Measurements from ENCODE around the gene SOAT2.
"Not testable (repeated sequence)": the region's sequence is repeated elsewhere in the genome, so short reads cannot be mapped to it uniquely, and the experiment has no call there.

The SOAT2 gene

DNA sequence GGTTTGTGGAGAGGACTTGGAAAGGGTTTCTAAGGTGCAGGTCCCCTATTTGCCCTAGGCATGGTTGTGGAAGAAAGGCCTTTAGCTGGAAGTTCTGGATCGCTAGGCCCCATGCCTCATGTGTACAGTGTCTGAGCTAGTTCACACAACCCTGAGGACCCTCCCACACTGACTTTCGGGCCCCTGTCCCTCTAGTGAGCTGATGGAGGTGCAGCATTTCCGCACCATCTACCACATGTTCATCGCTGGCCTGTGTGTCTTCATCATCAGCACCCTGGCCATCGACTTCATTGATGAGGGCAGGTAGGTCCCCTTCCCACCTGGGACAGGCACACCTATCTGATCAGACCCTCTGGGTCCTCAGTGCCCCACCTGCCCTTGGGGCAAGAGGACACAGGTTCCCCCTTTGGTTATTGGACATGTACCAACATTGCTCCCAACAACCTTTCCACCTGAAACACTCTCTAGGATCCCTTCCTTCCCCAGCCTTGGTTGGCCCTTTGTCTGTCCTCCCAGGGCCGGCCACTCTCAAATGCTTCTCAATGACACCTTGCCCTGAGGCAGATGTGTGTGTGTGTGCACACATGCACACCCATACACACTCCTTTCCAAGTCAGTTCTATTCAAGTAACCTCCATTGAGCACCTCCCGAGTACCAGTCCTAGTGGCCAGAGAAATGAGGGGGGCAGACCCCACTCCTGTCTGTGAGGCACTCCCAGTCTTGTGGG lies 2.6 kb downstream of the SOAT2 start:
- no peak for DNase-seq (ENCODE audit: low spot score)

DNA sequence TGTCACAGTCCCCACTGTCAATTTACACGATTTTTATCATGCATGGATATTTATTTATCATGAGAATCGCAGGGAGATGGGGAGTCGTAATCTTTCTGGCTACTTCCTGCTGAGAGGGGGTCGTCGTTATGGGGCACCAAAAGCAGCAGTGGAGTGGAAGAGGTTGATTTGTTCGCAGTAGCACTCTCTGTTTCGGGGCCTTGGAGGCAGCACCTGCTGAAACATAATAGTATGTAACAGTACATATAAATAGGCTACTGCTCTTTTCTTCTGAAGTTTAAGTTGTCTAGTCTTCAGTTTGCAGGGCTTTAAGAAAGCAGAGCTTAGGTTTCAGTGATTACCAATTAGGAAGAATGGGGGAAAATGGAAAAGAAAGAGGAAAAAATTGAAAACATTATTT lies 3.8 kb downstream of the SOAT2 start:
- no peak for DNase-seq (ENCODE audit: low spot score)

- DNase-seq (ENCODE audit: low spot score), result not testable (repeated sequence)
Observed at GRCh38 chr12:53112431-53112830, 9.1 kb downstream of the SOAT2 start.

GRCh38 chr12:53113136-53113705 lies 9.9 kb downstream of the SOAT2 start:
- DNase-seq (ENCODE audit: low spot score), result no peak

GRCh38 chr12:53113951-53114350 lies 10.7 kb downstream of the SOAT2 start:
- no peak for DNase-seq (ENCODE audit: low spot score)

- DNase-seq (ENCODE audit: low spot score), result no peak
Observed at GRCh38 chr12:53115112-53115890, 12.0 kb downstream of the SOAT2 start.

- no peak for DNase-seq (ENCODE audit: low spot score)
Observed at GRCh38 chr12:53115891-53116648, 12.8 kb downstream of the SOAT2 start.

DNA sequence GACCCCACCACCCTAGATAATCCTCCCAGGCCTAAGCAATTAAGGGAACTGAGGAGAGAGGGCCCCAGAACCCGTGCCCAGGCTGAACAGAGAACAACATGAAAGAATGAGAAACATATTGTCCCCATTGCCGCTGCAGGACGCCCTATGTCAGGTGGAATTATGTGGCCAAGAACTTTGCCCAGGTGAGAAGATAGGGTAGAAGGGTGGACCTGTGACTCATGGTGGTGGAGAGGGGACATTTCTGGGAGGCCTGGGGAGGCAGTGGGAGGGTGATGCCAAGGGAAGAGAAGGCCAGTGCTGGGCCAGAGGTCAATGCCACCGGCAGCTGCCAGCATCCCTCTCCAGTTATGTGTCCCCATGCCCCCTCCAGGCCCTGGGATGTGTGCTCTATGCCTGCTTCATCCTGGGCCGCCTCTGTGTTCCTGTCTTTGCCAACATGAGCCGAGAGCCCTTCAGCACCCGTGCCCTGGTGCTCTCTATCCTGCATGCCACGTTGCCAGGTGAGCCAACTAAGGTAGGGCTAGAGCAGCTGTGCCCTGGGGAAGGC lies 15.5 kb downstream of the SOAT2 start:
- DNase-seq (ENCODE audit: low spot score), result no peak

- no peak for DNase-seq (ENCODE audit: low spot score)
Observed at GRCh38 chr12:53120685-53121525, 17.6 kb downstream of the SOAT2 start.

DNA sequence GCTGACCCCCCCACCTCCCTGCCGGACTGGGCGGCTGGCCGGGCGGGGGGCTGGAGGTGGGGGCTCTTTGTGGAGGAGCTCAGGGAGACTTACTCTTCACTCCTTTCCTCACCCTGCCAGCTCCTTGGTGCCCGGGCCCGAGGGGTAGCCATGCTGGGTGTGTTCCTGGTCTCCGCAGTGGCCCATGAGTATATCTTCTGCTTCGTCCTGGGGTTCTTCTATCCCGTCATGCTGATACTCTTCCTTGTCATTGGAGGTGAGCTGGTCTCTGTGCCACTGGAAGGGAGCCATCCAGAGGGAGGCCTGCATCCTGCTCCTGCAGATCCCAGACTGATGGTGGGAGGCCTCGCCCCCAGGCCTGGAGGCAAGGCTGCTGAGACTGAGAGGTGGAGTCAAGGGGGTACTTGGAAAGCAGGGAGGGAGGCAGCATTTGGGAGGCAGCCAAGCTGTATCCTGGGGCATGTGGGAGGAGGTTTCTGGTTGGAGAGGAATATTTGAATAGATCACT lies 19.7 kb downstream of the SOAT2 start:
- no peak for DNase-seq (ENCODE audit: low spot score)

DNA sequence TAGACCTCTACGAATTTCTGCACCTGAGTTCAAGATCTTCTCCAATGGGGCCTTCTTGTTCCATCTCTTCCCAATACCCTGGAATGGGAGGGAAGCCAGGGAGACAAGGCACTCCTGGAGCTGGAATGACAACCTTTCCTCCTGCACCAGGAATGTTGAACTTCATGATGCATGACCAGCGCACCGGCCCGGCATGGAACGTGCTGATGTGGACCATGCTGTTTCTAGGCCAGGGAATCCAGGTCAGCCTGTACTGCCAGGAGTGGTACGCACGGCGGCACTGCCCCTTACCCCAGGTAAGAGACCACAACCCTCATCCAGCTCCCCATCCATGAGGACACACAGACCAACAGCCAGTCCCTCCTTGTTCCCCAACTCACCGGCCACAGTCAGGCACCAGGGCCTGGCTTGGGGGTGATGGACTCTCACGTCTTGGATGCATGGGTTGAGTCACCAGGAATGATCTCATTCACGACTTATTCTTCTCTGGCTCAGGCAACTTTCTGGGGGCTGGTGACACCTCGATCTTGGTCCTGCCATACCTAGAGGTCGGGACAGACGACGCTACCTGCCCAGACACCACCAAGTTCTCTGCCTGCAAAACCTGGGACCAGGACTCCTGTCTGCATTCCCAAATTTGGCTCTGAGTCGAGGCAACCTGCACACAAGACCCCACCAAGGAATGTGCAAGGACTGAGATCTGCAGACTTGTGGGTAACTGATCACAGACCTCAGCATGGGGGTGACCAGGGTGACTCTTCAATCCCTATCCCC lies 20.5 kb downstream of the SOAT2 start:
- DNase-seq (ENCODE audit: low spot score), result no peak

- no peak for DNase-seq (ENCODE audit: low spot score)
Observed at GRCh38 chr12:53124352-53124723, 21.1 kb downstream of the SOAT2 start.

DNA sequence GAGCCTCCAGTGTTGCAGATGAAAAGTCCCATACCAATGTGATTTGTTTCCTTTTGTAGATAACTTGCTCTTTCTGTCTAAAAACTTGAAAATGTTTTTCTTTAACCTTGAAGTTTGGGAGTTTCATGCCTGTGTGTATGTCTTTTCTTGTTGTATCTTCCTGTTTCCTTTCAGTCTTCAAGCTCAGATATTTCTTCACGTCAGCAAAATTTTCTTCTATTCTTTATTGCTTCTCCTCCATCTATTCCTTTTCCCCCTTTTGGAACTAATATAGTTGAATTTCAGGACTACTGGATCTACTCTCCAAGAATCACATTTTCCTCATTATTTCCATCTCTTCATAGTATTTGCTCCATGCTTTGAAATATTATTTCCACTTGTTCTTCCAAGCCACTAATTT lies 23.9 kb downstream of the SOAT2 start:
- DNase-seq (ENCODE audit: low spot score), result no peak

DNA sequence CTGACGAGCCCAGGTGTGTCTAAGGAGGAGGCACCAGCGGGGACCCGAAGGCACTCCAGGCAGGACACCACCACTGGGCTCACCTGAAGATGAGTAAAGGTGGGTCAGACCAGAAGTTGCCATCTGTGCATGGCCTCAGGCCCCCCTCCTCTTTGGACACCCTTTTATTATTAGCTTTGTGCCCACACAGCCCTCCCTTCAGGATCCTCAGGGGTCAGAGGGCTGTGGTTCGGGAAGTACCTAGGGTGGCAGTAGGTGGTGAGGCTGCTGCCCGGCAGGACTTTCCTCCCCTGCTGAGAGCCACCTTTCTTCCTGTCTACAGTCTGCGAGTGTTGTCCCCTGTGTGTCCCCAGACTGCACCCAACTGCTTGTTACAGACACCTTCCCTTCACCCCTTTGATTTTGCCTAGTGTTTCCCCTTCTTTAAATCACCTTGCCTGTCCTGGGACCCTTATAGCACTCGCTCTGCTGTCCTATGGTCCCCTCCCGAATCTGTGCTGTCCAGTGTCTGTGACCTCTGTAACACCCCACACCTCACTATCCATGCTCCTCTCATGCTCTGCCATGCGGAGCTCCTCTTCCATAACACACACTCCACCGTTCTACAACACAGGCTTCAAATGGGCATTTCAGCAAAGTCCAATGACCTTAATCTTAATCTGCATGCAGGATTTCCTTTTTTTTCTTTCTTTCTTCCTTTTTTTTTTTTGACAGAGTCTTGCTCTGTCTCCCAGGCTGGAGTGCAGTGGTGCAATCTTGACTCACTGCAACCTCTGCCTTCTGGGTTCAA lies 25.7 kb downstream of the SOAT2 start:
- no peak for DNase-seq (ENCODE audit: low spot score)

- no peak for DNase-seq (ENCODE audit: low spot score)
Observed at GRCh38 chr12:53131844-53132243, 28.6 kb downstream of the SOAT2 start.

GRCh38 chr12:53133722-53134121 lies 30.4 kb downstream of the SOAT2 start:
- no peak for DNase-seq (ENCODE audit: low spot score)

DNA sequence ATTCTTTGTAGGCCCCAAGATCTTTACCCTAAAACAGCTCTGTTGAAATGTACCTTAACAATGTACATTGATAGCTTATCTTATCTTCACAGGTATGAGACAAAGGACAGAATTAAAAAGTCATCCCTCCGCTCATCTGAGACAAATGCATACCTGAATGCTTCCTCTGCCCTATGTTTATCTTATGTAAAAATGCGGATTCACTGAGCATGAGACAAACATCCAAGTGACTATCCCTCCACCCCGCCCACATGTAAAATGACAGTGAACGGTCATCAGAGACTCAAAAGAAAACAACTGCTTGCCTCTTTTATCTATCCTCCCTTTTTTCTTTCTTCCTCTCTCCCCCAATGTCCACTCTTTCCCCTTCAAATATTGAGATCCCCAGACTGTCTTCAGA lies 40.1 kb downstream of the SOAT2 start:
- DNase-seq (ENCODE audit: low spot score), result no peak

DNA sequence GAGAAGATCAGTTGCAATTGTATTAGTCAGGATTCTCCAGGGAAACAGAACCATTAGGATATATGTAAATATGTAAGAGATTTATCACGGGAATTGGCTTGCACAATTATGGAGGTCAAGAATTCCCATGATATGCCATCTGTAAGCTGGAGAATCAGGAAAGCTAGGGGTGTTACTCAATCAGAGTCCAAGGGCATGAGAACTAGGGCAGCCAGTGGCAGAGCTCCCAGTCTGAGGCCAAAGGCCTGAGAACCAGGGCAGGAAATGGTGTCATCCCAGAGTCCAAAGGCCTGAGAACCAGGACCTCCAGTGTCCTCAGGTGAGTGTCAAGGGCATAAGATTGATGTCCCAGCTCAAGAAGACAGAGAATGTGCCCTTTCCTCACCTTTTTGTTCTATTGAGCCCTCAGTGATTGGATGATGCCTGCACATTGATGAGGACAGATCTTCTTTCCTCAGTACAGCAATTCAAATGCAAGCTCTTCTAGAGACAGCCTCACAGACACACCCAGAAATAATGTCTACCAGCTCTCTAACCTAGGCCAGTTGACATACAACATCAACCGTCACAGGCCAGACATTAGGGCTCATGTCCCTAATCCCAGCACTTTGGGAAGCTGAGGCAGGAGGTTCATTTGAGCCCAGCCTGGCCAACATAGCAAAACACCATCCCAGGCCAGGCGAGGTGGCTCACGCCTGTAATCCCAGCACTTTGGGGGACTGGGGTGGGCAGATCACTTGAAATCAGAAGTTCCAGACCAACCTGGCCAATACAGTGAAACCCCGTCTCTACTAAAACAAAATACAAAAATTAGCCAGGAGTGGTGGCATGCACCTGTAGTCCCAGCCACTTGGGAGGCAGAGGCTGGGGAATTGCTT lies 42.3 kb downstream of the SOAT2 start:
- DNase-seq (ENCODE audit: low spot score), result no peak

DNA sequence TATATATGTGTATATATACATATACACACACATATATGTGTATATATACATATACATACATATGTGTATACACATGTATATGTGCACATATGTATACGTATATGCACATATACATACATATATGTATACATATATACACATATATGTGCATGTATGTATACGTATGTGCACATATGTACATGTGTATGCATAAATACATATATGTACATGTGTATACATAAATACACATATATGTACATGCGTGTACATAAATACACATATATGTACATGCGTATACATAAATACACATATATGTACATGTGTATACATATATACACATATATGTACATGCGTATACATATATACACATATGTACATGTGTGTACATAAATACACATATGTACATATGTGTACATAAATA lies 43.9 kb downstream of the SOAT2 start:
- DNase-seq (ENCODE audit: low spot score), result no peak
